Muscle layer of duodenum (tissue), 2 donors: ENCODE data around the gene KRTAP7-1.

ENCODE experiments used
- H3K27ac ChIP-seq: one replicate; pipeline ENCODE4 v1.7.0; 2013; ENCODE audit warnings: mild to moderate bottlenecking, low read length
- H3K27me3 ChIP-seq: one replicate; pipeline ENCODE4 v1.7.0; 2013; ENCODE audit warnings: low read depth, mild to moderate bottlenecking, control low read depth, low read length
- H3K36me3 ChIP-seq, 2 donors: one replicate each; pipeline ENCODE4 v1.7.0; 2013; ENCODE audit warnings: low read length in 2 of 2, control low read depth in 1 of 2, mild to moderate bottlenecking in 1 of 2; ENCODE audit not compliant: insufficient read depth in 2 of 2, control insufficient read depth in 1 of 2
- H3K4me1 ChIP-seq, 2 donors: one replicate each; pipeline ENCODE4 v1.7.0; 2013; ENCODE audit warnings: low read length in 2 of 2, mild to moderate bottlenecking in 2 of 2, control low read depth in 1 of 2, moderate library complexity in 1 of 2; ENCODE audit not compliant: insufficient read depth in 2 of 2, control insufficient read depth in 1 of 2
- H3K4me3 ChIP-seq, 2 donors: one replicate each; pipeline ENCODE4 v1.7.0; 2013; ENCODE audit warnings: low read length in 2 of 2, low read depth in 1 of 2, mild to moderate bottlenecking in 1 of 2
- H3K9me3 ChIP-seq, 2 donors: one replicate each; pipeline ENCODE4 v1.7.0; 2013; ENCODE audit warnings: low read length in 2 of 2, control low read depth in 1 of 2, mild to moderate bottlenecking in 1 of 2; ENCODE audit not compliant: control insufficient read depth in 1 of 2
- donor health status: healthy.

KRTAP7-1 gene

GRCh38 chr21:30793581-30794314 is 35.8 kb downstream of the KRTAP7-1 start:
- Histone ChIP-seq H3K27me3 (no peaks in the 10 kb centered on the region), H3K9me3 (no peaks in the 10 kb centered on the region), H3K4me3 (no peak overlapping the region), H3K4me1 (no peaks in the 10 kb centered on the region), H3K36me3 (no peaks in the 10 kb centered on the region), H3K27ac (no peak overlapping the region)

- Histone ChIP-seq H3K9me3 (peaks cover 0 to 4% of the 10 kb centered on the region in 2 donors), H3K4me1 (no peaks in the 10 kb centered on the region), H3K27me3 (no peaks in the 10 kb centered on the region), H3K27ac (no peak overlapping the region), H3K36me3 (no peaks in the 10 kb centered on the region), H3K4me3 (no peak overlapping the region)
Measured at GRCh38 chr21:30779249-30779648, 50.3 kb downstream of the KRTAP7-1 start.
